ENCODE data around the gene ZNF638. TPM values are rescaled to one million over a fixed set of nuclear protein-coding genes. Genes with fewer than 3 reads are reported as not detected.
"Not testable (repeated sequence)": the region's sequence is repeated elsewhere in the genome, so short reads cannot be mapped to it uniquely, and the experiment has no call there.

ZNF638 gene
- total RNA-seq, 1 experiment from 2014 or later = 108 TPM

DNA sequence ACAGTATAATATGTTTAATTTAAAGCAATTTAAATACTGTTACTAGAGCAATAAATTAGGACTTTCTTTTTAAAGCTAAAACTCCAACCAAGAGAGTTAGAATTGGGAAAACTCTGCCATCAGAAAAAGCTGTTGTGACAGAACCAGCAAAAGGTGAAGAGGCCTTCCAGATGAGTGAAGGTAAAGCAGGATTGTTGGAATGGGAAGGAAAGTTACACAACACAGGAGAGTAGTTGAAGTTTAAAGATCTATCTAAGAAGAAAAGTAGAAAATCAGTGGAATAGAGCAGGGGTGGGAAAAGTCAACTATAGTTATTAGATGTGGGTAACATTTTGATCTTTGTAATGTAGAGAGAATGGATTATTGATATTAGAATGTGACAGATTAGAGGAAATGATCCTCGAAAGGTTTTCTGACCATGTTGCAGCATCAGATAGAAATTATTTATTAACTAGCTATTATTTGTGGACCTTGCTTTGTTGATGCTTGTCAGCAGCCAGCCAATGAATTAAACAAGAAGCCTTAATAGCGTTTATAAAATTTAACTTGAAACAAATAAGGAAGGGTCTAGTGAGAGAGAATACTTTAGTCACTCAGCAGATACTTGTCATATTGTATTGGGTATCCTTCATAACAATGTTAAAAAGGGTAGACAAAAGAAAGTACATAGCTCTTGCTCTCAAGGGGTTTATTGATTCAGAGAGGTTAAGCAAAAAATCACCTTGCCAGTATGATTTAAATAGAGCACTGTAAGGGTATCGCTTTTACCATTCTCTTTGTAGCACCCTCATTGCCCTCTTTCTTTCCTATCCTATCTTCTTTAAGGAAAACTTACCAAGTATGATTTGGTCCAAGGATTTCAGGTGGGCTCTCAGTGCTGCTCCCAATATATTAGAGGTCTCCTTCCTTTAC, 97.1 kb downstream of the ZNF638 start:
- POLR2A ChIA-PET = no interaction called here
- CTCF ChIA-PET = no interaction called here
- TF ChIP-seq ZNF274 (IDR thresholded peaks at IDR 0.05; ENCODE audit: low read depth, low read length) = no peak
- no peak for TF ChIP-seq YY1 (IDR thresholded peaks at IDR 0.05; ENCODE audit: extremely low read depth, insufficient replicate concordance, low read depth, low read length)
- TF ChIP-seq, protein P1, sequence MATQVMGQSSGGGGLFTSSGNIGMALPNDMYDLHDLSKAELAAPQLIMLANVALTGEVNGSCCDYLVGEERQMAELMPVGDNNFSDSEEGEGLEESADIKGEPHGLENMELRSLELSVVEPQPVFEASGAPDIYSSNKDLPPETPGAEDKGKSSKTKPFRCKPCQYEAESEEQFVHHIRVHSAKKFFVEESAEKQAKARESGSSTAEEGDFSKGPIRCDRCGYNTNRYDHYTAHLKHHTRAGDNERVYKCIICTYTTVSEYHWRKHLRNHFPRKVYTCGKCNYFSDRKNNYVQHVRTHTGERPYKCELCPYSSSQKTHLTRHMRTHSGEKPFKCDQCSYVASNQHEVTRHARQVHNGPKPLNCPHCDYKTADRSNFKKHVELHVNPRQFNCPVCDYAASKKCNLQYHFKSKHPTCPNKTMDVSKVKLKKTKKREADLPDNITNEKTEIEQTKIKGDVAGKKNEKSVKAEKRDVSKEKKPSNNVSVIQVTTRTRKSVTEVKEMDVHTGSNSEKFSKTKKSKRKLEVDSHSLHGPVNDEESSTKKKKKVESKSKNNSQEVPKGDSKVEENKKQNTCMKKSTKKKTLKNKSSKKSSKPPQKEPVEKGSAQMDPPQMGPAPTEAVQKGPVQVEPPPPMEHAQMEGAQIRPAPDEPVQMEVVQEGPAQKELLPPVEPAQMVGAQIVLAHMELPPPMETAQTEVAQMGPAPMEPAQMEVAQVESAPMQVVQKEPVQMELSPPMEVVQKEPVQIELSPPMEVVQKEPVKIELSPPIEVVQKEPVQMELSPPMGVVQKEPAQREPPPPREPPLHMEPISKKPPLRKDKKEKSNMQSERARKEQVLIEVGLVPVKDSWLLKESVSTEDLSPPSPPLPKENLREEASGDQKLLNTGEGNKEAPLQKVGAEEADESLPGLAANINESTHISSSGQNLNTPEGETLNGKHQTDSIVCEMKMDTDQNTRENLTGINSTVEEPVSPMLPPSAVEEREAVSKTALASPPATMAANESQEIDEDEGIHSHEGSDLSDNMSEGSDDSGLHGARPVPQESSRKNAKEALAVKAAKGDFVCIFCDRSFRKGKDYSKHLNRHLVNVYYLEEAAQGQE (IDR thresholded peaks at IDR 0.05; ENCODE audit: low read depth) = no peak
- TF ChIP-seq RAD21 (IDR thresholded peaks at IDR 0.05; ENCODE audit: low read depth) = no peak
- no peak for TF ChIP-seq TCF7L2 (IDR thresholded peaks at IDR 0.05; ENCODE audit: borderline replicate concordance, extremely low read depth, insufficient read depth, insufficient read length)
- TF ChIP-seq, protein P2, sequence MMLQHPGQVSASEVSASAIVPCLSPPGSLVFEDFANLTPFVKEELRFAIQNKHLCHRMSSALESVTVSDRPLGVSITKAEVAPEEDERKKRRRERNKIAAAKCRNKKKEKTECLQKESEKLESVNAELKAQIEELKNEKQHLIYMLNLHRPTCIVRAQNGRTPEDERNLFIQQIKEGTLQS (IDR thresholded peaks at IDR 0.05) = no peak
- TF ChIP-seq, protein P3, sequence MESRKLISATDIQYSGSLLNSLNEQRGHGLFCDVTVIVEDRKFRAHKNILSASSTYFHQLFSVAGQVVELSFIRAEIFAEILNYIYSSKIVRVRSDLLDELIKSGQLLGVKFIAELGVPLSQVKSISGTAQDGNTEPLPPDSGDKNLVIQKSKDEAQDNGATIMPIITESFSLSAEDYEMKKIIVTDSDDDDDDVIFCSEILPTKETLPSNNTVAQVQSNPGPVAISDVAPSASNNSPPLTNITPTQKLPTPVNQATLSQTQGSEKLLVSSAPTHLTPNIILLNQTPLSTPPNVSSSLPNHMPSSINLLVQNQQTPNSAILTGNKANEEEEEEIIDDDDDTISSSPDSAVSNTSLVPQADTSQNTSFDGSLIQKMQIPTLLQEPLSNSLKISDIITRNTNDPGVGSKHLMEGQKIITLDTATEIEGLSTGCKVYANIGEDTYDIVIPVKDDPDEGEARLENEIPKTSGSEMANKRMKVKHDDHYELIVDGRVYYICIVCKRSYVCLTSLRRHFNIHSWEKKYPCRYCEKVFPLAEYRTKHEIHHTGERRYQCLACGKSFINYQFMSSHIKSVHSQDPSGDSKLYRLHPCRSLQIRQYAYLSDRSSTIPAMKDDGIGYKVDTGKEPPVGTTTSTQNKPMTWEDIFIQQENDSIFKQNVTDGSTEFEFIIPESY (IDR thresholded peaks at IDR 0.05; ENCODE audit: extremely low read depth, insufficient replicate concordance, low read length) = no peak
- TF ChIP-seq POLR2AphosphoS5 (IDR thresholded peaks at IDR 0.05; ENCODE audit: low read depth, low read length) = no peak
- no peak for TF ChIP-seq SP1 (IDR thresholded peaks at IDR 0.05; ENCODE audit: low read depth)
- no peak for TF ChIP-seq EZH2phosphoT487 (IDR thresholded peaks at IDR 0.05; ENCODE audit: borderline replicate concordance)
- no peak for TF ChIP-seq EZH2 (IDR thresholded peaks at IDR 0.05)
- no peak for TF ChIP-seq SIN3A (IDR thresholded peaks at IDR 0.05; ENCODE audit: low read depth)
- H3K9me3 ChIP-seq (ENCODE audit: control insufficient read depth in 1 of 2, insufficient read depth in 1 of 2, low read depth in 1 of 2, low read length in 2 of 2) = no peaks in the 10 kb centered on the region
- intact Hi-C loops (cut with micrococcal nuclease) = no loop called here
- RAD21 ChIA-PET (ENCODE audit: low non-redundant PET in 1 of 2, low total read pairs in 2 of 2, uncharacterized antibody in 2 of 2, unreplicated experiment in 2 of 2) = no interaction called here
- no peak overlapping the region for H3K9ac ChIP-seq (ENCODE audit: low read length)
- H3K79me2 ChIP-seq (ENCODE audit: insufficient read depth, low read length) = 0 out of 2 replicates have a peak, but pooled peaks cover 3% of the 10 kb centered on the region
- no peak overlapping the region for H3K27ac ChIP-seq (ENCODE audit: low read depth, low read length)
- no peaks in the 10 kb centered on the region for H3K27me3 ChIP-seq (ENCODE audit: insufficient read depth, low read length)
- ATAC-seq (no peak), DNase-seq (ENCODE audit: low read depth, low spot score) (no peak)
- no peaks in the 10 kb centered on the region for H3K9me2 ChIP-seq (ENCODE audit: insufficient read depth)
- H3K4me1 ChIP-seq (ENCODE audit: control insufficient read depth in 1 of 2, insufficient read depth in 2 of 2, low read length in 2 of 2) = no peaks in the 10 kb centered on the region
- peaks cover 4% of the 10 kb centered on the region; the same call in 1 of the 2 replicates for H4K20me1 ChIP-seq (ENCODE audit: insufficient read depth)
- H3K4me2 ChIP-seq (ENCODE audit: low read length) = no peak overlapping the region
- H3K36me3 ChIP-seq (ENCODE audit: control insufficient read depth in 1 of 2, insufficient read depth in 2 of 2, low read length in 2 of 2) = peaks cover 29 to 53% of the 10 kb centered on the region in 2 experiments
- no peak overlapping the region for H3K4me3 ChIP-seq (replicated peaks in 1 of 2; ENCODE audit: low read depth in 1 of 2, low read length in 2 of 2)
- no peak overlapping the region for H2AFZ ChIP-seq (ENCODE audit: low read depth, low read length, poor library complexity, severe bottlenecking)
- BruUV-seq (replicated peaks) = no TSS peak

DNA sequence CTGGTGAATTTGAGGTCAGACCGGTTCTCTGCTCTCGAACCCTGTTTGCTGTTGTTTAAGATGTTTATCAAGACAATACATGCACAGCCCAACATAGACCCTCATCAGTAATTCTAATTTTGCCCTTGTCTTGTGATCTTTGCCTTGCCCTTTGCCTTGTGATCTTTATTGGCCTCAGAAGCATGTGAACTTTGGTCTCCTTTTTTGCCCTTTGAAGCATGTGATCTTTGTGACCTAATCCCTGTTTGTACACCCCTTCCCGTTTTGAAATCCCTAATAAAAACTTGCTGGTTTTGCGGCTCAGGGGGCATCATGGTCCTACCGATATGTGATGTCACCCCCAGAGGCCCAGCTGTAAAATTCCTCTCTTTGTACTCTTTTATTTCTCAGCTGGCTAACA, 113.6 kb downstream of the ZNF638 start:
- H3K4me3 ChIP-seq (replicated peaks in 1 of 2; ENCODE audit: low read depth in 1 of 2, low read length in 2 of 2); H3K9me2 ChIP-seq (ENCODE audit: insufficient read depth); RAD21 ChIA-PET (ENCODE audit: low non-redundant PET in 1 of 2, low total read pairs in 2 of 2, uncharacterized antibody in 2 of 2, unreplicated experiment in 2 of 2); H3K4me1 ChIP-seq (ENCODE audit: control insufficient read depth in 1 of 2, insufficient read depth in 2 of 2, low read length in 2 of 2); POLR2A ChIA-PET; H3K9me3 ChIP-seq (ENCODE audit: control insufficient read depth in 1 of 2, insufficient read depth in 1 of 2, low read depth in 1 of 2, low read length in 2 of 2); H3K79me2 ChIP-seq (ENCODE audit: insufficient read depth, low read length); H4K20me1 ChIP-seq (ENCODE audit: insufficient read depth); DNase-seq (ENCODE audit: low read depth, low spot score); H3K36me3 ChIP-seq (ENCODE audit: control insufficient read depth in 1 of 2, insufficient read depth in 2 of 2, low read length in 2 of 2); H3K9ac ChIP-seq (ENCODE audit: low read length); H2AFZ ChIP-seq (ENCODE audit: low read depth, low read length, poor library complexity, severe bottlenecking); H3K4me2 ChIP-seq (ENCODE audit: low read length); ATAC-seq; intact Hi-C loops (cut with micrococcal nuclease); H3K27ac ChIP-seq (ENCODE audit: low read depth, low read length); BruUV-seq (replicated peaks); H3K27me3 ChIP-seq (ENCODE audit: insufficient read depth, low read length): not testable (repeated sequence)
- CTCF ChIA-PET = interaction anchor here (1.4 kb wide), 1 partner anchor 15 kb away, joined by 3 read pairs; no protein-coding TSS in a partner anchor
